HPDE6-E6E7 (cell line): ENCODE results near the gene CRAT.
A peak's percentile ranks its signal among the peaks of the same experiment; 100 is the strongest.

Source experiments
- DNase-seq: peaks from one replicate; pipeline ENCODE4 v3.0.0; 2011; ENCODE audit warnings: missing footprints; ENCODE audit errors: extremely low spot score

CRAT gene

DNA sequence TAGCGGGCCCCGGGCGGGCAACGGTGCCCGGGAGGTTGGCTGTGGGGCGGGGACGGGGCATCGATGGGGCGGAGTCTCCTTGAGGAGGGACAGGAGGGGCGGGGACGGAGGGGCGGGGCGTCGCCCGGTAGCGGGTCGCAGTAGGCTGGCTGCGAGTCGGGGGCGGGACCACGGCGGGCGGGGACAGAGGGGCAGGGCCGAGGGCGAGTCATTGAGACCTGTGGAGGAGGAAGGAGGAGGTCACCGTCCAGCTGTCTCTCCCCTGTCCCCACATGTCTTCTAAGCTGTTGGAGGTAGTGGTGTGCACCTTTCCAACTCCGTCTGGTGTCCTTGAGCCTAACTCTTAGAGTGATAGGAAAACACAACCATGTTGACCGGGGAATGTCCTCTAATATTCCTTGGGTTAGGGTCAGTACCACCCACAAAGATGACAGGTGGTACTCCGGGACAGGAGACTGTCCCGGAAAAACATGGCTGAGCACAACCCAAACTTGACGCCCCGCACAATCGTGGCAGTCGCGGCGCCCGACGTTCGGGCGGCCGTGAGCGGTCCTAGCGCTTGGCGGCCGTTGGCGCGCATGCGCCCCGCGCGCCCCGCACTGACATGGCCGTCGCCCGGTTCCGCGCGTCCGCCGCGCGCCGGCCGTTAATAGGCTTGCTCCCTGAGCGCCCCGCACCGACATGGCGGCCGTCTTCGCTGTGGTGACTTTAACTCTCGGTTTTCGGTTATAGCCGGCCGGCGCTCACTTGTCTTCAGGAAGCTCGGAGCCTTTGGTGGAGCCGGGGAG is at the start of gene CRAT, which contains the start of gene PTPA:
TSS of gene CRAT (minus strand) at position 54 of the 788 bp plus-strand sequence. CDS start 284 bp downstream, outside the sequence.
TSS of gene PTPA (plus strand) at position 676 of the 788 bp plus-strand sequence. CDS start 186 bp downstream, outside the sequence.
- DNase-seq, result peak; percentile 98

DNA sequence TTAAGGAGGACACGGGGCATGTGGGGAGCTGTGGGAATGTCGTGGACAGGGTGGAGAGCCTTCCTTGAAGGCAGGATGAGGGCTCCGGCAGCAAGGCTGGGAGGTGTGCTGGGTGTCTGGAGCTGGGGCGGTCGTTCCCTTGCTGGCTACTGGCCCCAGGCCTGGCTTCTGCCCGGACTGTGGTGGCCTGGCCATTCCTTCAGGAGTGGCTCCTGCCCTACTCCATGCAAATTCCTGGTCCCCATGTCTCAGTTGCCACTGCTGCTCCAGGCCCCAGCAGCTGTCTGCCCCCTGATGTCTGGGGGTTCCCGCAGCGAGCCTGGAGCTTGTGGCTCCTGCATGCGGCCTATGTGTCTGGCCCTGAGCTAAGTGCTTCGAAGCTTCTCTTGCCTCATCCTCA is 45.6 kb upstream of the CRAT start:
- DNase-seq, result no peak

DNA sequence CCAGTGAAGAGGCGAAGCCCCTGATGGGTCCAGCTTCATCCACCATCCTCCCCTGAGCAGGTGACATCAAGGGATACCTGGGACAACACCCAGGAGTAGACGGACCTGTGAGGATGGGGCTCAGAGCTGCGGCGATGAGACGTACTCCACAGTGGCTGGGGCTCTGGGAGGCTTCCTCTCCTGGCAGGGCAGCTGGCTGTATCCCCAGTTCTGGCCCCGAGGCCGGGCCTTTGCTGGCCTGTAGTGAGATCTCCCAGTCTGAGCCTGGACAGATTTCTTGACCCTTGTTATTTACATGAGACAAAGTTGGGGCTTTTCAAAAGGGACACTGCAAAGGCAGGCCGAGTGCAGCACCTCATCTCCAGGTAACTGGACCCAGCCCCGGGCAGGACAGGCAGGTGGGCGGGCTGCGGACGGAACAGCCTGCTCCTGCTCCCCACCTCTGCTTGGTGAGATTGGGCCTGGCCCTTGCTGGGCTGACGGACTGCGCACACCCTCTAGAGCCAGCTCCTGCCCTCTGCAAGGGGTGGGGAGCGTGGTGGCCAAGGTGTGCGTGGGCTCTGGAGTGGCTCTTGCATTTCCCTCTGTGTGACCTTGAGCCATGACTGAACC is 44.4 kb upstream of the CRAT start:
- no peak for DNase-seq

DNA sequence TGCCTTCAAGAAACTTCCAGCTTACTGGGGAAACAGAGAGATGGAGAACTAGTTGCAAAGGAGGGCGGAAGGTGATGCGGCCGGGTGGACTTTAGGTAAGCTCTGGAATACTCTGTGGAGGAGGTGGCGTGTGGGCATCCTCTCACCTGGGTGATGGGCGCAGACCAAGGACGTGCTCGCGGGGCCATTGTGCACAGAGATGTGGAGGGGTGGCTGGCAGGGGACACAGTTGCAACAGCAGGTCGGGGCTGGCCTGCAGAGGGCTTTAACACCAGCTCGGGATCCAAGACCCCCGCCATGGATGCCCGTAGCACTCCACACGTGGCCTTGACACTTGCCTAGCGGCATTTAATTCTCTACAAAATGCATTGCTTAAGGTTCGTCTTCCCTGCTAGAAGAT is 40.9 kb upstream of the CRAT start:
- DNase-seq, result no peak

DNA sequence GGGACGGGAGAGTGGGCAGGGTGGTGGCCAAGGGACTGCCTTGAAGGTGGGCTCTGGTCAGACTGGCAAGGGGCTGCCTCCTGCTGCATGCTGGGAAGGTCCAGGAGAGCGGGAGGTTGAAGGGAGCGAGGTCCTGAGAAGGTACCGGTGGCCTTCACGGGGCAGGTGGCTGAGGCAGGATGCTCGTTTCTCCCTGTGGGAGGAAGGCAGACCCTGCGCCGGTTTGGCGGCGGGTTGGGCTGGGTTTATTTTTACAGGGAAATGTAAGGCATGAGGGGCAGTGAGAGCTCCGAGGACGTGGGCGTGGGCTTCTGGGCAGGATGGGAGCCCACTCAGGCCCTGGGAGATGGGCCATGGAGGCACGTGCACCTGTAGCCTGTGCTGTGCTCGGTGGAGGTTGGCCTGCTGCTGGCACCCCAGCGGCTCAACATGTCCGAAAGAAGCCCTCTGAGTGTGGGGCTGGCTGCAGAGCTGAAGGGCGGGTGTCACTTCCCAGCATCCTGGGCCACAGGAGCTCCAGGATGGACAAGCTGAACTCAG is 40.1 kb upstream of the CRAT start:
- DNase-seq, result no peak

DNA sequence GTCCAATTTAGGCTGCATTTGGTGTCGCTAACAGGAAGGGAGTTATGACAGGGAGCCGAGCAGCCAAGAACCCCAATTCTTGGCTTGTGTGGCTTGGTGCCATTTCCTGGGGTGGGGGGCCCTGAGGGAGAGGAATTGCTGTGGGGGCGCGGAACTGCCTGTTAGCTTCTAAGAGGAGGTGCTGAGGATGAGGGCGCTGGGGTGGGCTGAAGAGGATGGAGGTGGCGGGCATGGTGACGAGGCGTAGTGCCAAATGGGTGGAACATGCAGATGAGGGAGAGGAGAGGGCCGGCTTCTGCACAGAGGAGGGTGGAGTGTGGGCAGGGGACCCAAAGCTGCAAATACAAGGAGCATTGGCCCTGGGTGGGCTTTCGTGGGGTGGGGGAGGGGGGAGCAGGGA is 39.5 kb upstream of the CRAT start:
- no peak for DNase-seq

DNA sequence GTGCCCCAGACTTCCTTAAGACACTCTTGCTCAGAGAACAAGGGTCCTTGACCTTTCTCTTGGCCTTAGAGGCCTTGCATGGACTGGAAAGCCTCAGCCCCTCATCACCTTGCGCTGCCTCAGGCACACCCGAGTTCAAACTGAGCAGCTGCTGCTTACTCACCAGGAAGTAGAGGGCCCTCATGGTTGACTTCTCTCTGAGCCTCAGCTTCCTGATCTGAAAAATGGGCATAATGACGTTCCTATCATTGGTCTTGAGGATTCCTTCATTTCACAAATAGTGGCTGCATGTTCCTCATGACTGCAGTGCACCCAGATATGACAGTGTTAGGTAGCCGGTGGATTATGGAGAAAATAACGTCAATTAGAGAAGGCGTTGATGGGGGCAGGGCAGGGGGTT is 38.8 kb upstream of the CRAT start:
- no peak for DNase-seq

DNA sequence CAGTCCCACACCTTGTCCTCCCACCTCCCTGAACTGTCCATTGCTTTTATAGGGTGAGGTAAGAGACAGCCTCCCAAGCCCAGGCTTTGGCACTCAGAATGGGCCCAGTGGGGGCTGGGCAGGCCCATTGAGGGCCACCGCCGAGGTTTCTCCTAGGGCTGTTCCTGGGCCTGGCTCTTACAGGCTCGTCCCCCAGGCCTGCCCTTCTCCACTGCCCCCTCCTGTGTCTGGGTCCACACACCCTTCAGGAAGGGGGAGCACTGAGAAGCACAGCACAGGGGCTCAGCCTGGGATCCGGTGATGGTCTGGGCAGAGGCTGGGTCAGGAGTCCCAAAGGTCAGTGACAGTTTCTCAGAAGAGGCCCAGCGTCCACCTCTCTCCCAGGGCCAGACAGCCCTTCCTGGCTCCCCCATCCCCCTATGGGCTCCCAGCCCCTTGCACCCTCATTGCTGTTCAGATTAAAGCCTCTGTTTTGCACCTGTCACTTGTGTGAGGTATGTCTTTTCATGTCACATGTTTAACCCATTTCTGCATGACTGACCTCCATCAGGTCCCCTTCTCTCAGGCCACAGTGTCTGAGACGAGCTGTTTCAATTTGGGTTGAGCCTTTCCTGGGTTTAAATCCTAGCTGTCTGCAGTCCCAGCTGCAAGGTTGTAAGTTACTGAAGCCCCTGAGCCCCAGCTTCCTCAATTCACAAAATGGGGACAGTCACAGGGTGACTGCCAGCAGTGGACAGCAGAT is 38.0 kb upstream of the CRAT start:
- no peak for DNase-seq

DNA sequence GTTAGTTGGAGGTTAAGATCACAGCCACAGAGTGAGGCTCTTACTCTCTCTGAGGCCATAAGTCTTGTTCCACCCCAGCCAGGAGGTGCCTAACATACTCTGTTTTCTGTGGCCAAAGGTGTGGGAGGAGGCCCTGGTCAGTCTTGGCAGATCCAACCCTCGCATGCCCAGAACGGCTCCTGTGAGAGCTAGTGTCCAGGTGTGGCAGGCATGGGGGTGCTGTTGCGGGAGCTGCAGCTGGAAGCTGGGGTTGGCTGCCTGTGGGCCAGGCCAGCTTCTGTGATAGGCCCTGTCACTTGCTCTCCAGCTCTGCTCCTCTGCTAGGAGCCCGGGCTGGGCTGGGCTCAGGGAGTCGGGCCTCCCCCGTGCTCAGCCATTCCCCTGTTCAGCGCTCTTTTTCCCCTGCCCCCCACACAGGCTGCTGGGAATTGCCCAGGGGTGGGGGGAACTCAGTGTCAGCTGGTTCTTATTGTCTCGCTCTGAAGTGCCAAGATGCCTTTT is 35.9 kb upstream of the CRAT start:
- DNase-seq, result no peak

DNA sequence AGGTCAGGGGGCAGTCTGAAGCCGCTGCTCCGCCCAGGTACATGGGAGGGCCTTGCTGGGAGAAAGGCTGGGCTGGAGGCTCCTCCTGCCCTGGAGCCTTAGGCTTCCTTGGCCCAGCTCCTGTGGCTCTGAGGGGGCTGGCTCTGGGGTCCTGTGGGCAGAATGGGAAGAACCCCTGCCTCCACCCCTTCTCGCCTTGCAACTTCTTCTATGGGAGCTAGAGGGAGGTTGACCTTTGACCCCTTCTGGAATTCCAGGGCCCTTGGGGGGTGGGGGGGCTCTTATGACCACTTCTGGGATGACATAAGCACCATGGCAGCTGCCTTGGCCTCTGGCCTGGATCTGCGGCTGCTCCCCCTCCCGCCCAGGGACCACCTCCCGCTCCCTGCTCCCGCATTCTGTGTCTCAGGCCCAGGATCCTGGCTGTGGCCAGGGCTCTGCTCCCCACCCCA is 35.3 kb upstream of the CRAT start:
- DNase-seq, result no peak

DNA sequence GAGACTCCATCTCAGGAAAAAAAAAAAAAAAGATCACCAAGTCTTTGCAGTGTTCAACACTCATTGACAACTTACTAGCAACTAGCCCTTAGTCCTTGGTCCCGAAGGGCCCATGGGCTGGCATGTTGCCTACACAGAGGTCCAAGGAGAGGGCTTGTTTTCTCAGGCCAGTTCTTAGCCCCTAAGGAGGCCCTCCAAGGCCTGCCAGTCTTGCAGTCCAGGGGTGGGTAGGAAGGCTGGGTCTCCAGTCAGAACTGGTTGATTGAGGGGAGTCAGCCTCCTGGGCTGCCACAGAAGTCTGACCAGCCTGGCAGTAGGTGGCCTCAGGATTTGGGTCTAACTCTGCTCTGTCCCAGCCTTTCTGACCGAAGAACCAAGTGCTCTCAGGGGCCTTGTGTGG is 34.7 kb upstream of the CRAT start:
- no peak for DNase-seq

DNA sequence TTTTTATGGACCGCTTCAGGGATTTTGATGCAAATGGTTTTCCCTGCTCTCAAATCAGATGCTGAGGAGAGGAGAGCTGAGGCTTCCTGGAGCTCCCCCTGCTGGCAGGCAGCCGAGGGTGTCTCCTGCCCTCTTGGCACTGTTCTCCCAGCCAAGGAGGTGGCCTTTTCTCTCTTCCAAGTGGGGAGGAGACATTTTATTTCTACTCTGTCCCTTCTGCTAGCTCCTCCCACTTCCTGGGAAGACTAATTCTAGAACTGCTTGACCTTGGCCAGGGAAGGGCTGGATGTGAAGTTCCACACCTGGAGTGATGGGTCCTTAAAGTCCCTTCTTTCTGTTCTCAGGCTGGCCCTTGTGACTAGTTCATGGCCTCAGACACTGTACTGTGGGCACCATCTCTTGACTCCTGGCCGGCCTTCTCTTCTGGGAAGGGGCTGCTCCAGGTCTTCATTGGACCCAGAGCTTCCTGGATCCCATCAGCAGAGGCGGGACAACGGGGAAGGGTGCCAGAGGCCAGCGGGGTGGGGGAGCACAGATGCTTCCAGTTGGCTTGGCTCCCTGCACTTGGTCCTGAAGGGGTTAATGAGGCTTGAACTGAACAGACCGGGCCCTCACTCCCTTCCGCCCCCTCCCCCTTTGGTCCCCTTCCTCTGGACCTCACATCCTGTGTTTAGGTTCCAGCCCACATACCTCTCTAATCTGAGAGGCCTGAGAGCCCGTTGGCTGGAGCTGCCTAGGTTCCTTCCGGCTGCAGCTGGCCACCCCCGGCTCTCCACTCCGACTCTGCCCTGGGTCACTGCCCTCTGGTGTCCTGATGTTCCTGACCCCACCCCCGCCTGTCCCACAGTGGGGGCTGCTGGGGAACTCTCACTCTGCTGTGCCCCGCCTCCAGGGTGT is 32.7 kb upstream of the CRAT start:
- peak; percentile 81 for DNase-seq

DNA sequence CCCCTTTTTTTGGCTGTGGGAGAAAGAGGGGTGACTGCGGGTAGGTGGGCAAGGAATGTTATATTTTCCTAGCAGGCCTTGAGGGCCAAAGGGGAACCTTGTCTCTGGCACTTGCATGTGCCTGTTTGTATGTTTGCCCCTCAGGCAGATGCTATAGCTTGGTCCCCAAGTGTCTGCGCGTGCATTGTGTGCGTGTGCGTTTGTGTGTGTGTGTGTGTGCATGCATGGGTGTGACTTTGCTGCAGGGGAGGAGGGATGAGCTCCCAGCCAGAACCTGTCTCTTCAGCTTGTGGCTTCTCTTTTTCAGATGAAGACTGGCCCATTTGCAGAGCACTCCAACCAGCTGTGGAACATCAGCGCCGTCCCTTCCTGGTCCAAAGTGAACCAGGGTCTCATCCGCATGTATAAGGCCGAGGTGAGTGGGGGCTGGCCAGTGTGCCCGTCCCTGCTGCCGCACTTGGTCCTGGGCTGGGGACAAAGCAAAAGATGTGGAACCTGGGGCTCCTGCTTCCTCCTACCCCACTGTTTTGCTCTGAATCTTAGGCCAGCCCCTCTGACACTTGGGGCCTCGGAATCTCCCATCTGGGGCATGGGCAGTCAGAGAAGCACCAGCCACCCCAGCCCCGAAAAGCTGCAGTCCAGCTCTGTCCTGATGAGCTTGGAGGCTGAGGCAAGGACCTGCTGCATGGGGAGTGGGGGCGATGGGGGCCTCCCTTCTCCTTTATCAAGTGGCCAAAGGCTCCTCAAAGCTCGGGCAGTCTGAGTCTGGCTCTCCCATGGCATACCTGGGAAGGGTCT is 31.7 kb upstream of the CRAT start:
- no peak for DNase-seq

DNA sequence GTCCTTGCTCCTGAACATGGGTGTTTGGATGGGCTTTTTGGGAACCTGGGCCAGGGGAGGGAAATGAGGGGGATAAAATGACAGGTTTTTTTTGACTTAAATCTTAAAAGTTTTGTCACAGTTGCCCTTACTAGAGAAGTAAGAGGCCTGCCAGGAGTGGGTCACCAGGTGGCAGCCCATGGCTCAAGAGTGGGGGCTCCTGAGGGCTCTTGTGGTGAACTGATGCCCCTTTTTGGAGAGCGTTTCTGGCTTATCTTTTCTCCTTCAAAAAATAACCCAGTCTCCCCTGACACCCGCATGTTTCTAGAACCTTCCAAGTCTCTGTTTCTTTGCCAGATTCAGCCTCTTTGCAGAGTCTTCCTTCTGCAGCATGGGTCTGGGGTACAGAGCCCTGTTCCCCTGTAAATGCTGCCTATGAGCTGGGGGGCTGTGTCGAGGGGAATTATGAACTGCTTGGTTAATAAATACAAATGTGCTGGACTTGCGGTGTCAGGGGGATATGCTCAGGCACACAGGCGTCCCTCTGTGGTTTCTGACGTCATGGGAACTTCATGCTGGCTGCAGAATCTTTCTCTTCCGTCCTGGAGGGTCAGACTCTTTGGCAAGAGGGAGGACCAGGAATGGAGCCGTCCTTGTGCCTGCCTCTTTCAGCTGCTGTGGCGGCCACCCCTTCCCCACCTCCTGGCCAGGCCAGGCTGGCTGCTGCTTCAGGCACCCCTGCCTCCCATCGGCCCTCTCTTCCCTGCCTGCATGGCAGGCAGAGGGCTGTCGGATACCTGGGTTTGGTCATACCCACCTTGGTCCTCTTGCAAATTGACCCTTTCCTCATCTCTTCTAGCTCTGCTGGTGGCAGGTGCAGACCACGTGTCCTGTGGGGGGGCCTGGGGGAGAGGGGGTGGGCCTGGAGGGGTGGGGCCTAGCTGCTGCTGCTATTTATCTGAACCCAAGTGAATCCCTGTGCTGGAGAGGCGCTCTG is 30.8 kb upstream of the CRAT start:
- no peak for DNase-seq

DNA sequence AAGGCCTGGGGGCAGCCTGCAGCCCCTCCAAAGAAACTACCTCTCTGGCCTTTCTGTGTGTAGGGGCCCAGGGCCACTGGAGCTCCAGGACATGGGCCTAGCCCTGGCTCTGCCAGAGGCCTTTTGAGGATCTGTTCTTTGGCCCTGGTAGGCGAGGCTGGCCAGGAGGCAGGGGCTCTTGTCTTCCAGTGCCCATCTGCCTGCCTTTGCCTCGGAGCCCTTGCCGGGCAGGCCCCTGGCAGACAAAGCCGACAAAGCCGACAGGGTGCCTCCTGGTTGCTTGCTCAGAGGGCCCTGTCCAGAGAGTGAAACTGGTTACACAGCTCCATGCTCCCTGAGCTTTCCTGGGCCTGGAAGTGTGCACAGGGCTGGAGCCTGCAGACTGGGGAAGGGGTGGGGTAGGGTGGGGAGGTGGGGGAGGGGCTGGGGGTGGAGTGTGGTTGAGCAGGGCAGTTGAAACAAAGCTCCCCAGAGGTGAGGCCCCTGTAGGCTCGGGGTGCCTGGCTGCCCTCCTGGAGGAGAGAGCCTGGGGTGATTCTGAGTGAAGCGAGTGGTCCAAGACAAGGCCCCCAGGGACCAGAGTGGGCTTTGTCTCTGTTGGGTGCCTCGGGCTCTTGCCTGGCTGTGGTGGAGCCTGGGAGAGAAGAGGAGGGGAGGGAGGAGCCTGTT is 29.9 kb upstream of the CRAT start:
- peak; percentile 52 for DNase-seq

DNA sequence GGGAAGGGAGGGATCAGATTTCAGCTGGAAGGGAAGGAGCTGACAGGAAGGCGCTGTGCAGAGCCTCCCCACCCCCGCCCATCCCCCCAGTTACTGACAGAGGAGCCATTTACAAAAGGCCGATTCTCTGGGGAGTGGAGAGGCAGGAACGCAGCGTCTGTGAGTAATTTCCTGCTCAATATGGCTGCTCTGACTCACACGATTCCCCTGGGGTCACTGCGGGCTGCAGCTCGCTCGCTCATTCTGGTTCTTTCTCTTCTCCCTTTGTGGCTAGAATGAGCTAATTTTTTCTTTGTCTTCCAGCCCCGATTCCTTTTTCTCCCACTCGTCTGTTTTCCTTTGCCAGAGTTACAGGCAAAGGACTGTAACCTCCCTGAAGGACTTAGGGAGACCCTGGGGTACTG is 29.4 kb upstream of the CRAT start:
- DNase-seq, result peak; percentile 97

DNA sequence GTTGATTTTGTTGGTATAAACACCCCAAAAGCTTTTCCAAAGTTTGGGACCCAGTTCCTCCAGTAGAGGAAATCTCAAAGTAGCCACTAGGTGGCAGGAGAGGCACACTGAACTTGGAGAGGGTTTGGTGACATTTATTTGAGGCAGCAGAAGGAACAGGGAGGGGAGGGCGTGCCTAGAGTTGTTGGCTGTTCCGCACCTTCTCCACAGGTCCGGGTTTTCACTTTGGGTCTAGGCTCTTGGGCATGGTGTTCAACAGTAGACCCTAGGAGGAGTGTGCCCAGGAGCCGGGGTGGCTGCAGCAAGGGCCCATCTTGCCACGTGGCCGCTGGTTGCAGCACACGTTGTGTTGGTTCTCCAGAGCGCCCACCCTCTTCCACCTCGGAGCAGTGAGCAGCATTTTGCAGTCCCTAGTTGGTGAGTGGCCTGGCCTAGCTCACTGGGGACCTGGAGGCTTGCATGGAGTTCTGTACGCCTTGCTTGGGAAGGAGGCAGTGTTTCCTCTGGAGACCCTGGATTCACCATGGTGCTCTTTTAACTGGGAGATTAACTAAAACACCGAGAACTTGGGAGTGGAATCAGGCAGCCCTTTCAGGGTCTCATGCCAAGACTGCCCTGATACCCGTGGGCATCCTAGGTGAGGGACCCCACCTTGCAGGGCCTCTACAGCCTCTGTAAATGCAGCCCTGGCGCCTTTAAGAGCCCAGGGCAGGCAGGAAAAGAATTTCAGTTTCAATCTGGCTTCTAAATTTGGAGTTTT is 28.8 kb upstream of the CRAT start:
- DNase-seq, result peak; percentile 81
